Stimulated activated CD8-positive, alpha-beta memory T cell treated with anti-CD3 and anti-CD28 coated beads, Interleukin-7, amount 100 ng/mL, for 24 hours (primary cell): ENCODE results near the gene PLOD1.
"Not testable (repeated sequence)": the region's sequence is repeated elsewhere in the genome, so short reads cannot be mapped to it uniquely, and the experiment has no call there.

Source experiments
- DNase-seq: peaks from one replicate; pipeline ENCODE4 v3.0.0-alpha.2; 2020; ENCODE audit warnings: low read depth

The PLOD1 gene

GRCh38 chr1:11934302-11935056 is at the start of gene PLOD1:
Gene PLOD1, plus strand, starts transcription at chr1:11934717. Its CDS starts 63 bp downstream, at chr1:11934780.
- peak; percentile 70 for DNase-seq

DNA sequence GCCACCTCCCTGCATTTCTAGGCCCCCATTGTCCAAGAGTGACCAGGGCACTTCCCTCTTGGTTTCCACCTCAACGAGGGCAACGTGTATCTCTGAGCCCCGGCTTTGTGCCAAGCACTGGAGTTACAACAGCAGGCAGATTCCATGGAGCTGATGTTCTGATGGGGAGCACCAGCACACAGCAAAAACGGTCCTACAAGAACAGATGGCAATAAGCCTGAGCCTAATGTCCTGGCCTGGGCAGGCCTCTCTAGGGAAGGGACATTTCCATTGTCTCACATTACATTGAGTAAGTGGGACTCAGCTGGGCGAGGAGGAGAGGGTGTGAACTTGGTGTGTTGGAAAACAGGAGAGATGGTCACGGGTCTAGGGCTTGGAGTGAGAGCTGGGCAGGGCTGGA is 48.6 kb upstream of the PLOD1 start:
- DNase-seq: no peak

GRCh38 chr1:11886986-11887665 is 47.4 kb upstream of the PLOD1 start:
- DNase-seq: no peak

GRCh38 chr1:11887666-11888007 is 46.9 kb upstream of the PLOD1 start:
- DNase-seq: no peak

DNA sequence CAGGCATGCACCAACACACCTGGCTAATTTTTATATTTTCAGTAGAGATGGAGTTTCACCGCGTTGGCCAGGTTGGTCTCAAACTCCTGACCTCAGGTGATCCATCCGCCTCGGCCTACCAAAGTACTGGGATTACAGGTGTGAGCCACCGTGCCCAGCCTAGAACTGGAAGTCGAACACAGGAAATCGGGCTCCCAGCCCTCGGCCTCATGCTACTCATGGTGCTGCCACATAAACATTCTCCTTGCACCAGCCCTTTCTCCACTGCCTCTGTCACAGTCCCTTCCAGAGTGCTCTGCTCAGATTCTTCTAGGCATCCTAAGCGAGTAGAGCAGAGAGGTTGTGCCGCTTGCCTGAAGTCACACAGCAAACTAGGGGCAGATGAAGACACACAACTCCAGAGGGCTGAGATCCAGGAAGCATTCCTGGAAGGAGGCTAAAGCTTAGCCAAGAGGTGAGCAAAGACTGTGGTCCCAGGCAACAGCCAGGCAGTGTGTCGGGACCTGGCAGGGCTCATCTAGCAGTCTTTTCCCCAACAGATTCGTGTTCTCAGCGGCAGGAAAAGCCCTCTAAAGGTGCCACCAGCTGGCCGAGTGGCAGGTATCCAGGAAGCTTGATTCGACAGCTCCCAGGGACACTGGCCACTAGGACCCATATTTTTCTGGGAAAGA is 46.2 kb upstream of the PLOD1 start:
- DNase-seq: no peak

GRCh38 chr1:11888877-11889208 is 45.7 kb upstream of the PLOD1 start:
- no peak for DNase-seq

DNA sequence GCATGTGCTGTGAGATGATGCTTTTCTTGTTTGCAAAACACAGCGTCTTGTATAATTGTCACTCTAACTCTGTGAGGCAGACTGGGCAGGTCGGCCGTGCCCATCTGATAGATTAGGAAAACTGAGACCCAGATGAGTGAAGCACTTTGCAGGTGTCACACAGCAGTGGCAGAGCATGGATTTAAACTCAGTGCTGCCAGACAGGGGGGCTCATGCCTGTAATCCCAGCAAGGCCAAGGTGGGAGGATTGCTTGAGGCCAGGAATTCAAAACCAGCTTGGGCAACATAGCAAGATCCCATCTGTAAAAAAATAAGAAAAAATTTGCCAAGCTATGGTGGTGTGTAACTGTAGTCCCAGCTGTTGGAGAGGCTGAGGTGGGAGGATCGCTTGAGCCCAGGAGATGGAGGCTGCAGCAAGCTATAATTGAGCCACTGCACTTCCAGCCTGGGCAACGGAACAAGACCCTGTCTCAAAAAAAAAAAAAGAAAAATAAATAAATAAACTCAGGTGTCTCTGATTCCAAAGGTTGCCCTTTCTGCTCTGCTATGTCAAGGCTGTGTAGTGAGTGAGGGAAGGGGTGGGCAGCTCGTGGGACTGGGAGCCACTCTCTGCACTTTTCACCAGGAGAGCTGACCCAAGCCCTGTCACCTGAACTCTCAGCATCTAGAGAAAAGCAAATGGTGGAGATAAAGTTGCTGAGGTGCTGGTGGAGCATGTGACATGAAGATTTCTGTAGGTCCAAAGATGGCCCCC is 42.9 kb upstream of the PLOD1 start:
- no peak for DNase-seq

DNA sequence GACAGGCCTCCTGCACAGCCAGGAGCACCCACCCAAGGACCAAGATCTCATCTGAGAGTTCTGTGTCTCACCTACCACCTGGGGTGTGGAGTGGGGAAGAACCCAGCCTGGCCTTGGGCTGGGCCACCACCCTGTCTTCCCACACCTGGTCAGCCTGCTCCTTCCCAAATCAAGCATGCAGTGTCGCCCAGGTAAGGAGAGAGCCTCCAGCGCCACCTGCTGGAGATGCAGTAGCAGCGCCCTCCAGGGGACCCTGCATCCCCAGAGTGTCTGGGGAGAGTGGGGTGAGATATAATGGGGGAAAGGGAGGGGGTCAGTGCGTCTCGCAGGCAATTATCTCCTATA is 40.6 kb upstream of the PLOD1 start:
- peak; percentile 40 for DNase-seq

DNA sequence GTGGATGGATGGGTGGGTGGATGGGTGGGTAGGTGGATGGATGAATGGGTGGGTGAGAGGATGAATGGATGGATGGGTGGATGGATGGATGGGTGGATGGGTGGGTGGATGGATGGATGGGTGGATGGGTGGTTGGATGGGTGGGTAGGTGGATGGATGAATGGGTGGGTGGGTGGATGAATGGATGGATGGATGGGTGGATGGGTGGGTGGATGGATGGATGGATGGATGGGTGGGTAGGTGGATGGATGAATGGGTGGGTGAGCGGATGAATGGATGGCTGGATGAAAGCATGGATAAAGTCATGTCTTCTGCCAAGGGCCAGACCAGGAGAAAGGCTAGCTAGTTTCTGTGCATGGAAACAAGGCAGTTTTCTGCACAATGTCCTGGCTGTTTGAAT is 40.0 kb upstream of the PLOD1 start:
- not testable (repeated sequence) for DNase-seq

DNA sequence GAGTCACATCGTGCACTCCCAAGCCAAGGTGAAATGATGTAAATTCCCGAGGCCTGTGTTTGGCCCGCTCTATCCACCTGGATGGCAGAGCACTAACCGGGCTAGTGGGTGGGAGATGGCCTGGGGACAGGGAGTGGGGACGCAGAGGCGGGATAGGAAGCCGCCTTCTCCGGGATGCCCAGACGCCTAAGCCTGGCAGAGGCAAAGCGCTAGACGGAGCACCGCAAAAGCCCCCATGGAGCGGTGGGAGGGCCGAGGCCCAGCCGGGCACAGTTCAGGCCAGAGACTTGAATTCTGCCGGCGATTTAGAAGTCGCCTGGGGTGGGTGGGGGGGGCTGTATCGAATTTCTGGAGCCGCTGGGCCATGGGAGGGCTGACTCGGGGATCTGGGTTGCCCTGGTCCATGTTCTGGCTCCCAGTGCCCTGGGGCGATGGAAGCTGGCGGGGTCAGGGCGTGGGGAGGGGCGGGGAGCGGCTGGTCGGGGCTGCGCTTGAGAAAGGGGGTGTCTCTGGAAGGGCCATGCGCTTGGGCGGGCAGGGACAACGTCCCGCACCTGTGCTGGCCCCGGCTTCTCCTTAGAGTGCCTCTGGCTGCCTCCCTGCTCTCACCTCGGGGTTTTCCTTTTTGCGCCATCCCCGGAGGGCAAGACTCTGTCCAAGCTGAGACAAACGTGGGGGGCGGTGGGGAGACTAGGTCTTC is 36.3 kb upstream of the PLOD1 start:
- DNase-seq: no peak

DNA sequence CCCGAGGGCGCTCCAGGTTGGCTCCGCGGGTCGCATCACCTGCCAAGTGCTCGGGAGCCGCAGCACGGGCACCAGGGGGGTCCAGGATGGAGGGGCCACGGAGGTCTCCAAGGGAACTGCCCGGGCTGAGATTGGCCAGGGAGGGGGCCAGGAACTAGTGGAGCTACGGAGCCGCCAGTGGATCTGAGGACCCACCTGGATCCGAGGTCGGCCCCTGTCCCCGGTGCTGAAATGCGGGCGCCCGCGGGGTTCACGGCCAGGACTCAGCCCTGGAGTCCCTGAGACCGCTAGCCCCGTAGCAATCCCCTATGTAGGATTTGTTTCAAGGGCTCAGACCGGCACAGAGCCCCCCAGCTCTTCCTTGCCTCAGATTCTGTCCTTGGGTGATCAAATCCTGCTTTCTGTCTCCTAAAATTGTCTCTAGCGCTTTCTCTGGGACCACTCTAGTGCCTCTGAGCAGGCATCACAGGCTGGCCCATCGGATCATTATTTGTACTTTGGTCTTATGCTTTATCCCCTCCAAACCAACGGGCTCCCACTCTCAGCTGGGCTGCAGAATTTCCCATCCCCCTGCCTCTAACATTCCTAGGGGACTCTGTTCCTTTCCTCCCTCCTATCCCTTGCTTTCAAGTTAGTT is 35.6 kb upstream of the PLOD1 start:
- no peak for DNase-seq

- DNase-seq: not testable (repeated sequence)
Observed at GRCh38 chr1:11901446-11901845, 33.1 kb upstream of the PLOD1 start.

GRCh38 chr1:11903210-11903609 is 31.3 kb upstream of the PLOD1 start:
- DNase-seq: no peak

- DNase-seq: not testable (repeated sequence)
Observed at GRCh38 chr1:11904156-11904555, 30.4 kb upstream of the PLOD1 start.

GRCh38 chr1:11904978-11905377 is 29.5 kb upstream of the PLOD1 start:
- DNase-seq: no peak

DNA sequence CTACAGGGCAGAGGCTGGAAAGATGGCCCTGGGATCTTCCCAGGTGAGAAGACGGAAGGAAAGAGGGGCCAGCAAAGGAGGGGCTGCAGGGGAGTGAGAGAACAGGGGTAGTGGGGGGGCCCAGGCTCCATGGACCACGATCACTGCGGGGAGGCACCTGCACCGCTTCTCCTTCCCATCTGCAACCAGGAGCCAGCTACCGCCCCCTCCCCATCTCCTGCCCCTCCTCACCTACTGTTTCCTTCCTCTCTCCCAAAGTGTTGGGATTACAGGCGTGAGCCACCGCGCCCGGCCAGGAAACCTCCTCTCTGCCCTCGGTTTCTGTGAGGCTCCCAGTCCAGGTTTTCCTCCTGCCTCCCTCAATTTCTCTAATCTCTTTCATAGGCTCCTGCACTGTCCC is 27.6 kb upstream of the PLOD1 start:
- no peak for DNase-seq

DNA sequence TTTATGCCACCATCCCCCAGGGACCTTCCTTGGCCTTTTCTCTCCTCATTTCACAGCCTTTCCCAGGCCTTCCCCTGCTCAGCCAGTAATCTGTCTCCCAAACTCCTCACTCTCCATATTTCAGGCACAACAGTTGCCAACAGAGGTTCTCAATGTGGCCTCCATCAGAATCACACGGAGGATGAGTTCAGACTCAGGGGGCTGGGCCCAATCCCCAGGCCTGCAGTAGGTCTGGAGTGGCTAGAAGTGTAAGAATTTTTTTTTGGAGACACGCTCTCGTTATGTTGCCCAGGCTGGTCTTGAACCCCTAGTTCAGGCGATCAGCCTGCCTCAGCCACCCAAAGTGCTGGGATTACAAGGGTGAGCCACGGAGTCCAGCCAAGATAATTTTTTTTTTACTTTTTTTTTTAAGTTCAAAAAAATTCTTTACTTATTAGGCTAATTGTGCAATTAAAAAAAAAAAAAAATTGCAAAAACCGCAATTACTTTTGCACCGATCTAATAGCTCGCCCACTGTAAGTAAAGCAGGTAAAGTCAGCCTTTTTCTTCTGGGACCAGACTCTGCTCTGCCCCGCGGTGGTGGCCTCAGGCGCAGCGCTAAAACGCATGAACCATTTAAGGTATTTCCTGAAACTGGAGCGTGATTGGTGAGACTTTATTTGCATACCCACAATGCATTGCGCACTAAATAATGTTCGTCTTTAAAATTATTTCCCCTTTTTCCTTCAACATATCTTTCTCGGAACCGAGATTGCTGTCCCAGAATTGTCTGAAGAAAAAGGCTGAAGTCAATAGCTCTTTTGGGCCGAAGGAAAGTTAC is 27.0 kb upstream of the PLOD1 start:
- peak; percentile 53 for DNase-seq

- peak; percentile 39 for DNase-seq
Observed at GRCh38 chr1:11908095-11908675, 26.3 kb upstream of the PLOD1 start.

DNA sequence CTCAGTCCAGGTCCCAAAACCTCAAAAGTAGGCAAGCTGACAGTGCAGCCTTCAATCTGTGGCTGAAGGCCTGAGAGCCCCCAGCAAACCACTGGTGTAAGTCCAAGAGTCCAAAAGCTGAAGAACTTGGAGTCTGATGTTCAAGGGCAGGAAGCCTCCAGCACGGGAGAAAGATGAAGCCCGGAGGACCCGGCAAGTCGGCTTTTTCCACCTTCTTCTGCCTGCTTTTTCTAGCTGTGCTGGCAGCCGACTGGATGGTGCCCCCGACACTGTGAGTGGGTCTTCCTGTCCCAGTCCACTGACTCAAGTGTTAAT is 23.6 kb upstream of the PLOD1 start:
- DNase-seq: not testable (repeated sequence)

GRCh38 chr1:11912000-11912399 is 22.5 kb upstream of the PLOD1 start:
- DNase-seq: no peak
